CD1c-positive myeloid dendritic cell (primary cell): ENCODE data around the gene HUNK.
"Not testable (repeated sequence)": the region's sequence is repeated elsewhere in the genome, so short reads cannot be mapped to it uniquely, and the experiment has no call there.

Experiments used
- DNase-seq: peaks from one replicate; pipeline ENCODE4 v3.0.0-alpha.2; 2016; ENCODE audit errors: extremely low spot score

HUNK gene

GRCh38 chr21:31918250-31918775 is 45.5 kb downstream of the HUNK start:
- no peak for DNase-seq

GRCh38 chr21:31920275-31920674 is 47.5 kb downstream of the HUNK start:
- no peak for DNase-seq

GRCh38 chr21:31921079-31921478 is 48.3 kb downstream of the HUNK start:
- no peak for DNase-seq

- DNase-seq, result no peak
These were observed 50.1 kb downstream of the HUNK start for GRCh38 chr21:31922881-31923280.

- DNase-seq, result no peak
These were observed 50.9 kb downstream of the HUNK start for GRCh38 chr21:31923756-31924155.

- no peak for DNase-seq
These were observed 51.7 kb downstream of the HUNK start for GRCh38 chr21:31924548-31924947.

- DNase-seq, result no peak
These were observed 53.7 kb downstream of the HUNK start for GRCh38 chr21:31926498-31926897.

GRCh38 chr21:31927689-31928353 is 55.0 kb downstream of the HUNK start:
- DNase-seq, result no peak

GRCh38 chr21:31928656-31929055 is 55.8 kb downstream of the HUNK start:
- no peak for DNase-seq

GRCh38 chr21:31929548-31929947 is 56.7 kb downstream of the HUNK start:
- DNase-seq, result no peak

- no peak for DNase-seq
These were observed 57.2 kb downstream of the HUNK start for GRCh38 chr21:31930001-31930400.

- no peak for DNase-seq
These were observed 59.0 kb downstream of the HUNK start for GRCh38 chr21:31931644-31932469.

GRCh38 chr21:31932470-31932764 is 59.6 kb downstream of the HUNK start:
- no peak for DNase-seq

GRCh38 chr21:31937303-31937702 is 64.5 kb downstream of the HUNK start:
- no peak for DNase-seq

- DNase-seq, result no peak
These were observed 65.8 kb downstream of the HUNK start for GRCh38 chr21:31938330-31939301.

GRCh38 chr21:31941694-31942093 is 68.9 kb downstream of the HUNK start:
- DNase-seq, result no peak

GRCh38 chr21:31943561-31943960 is 70.7 kb downstream of the HUNK start:
- no peak for DNase-seq

- DNase-seq, result no peak
These were observed 72.3 kb downstream of the HUNK start for GRCh38 chr21:31945141-31945540.

- no peak for DNase-seq
These were observed 72.7 kb downstream of the HUNK start for GRCh38 chr21:31945546-31945945.

GRCh38 chr21:31946231-31946630 is 73.4 kb downstream of the HUNK start:
- DNase-seq, result no peak

- DNase-seq, result not testable (repeated sequence)
These were observed 74.2 kb downstream of the HUNK start for GRCh38 chr21:31946876-31947550.

- no peak for DNase-seq
These were observed 75.9 kb downstream of the HUNK start for GRCh38 chr21:31948676-31949075.
